Psoas muscle (tissue), 8 donors: ENCODE results near the gene AFF1. TPM values are rescaled to one million over a fixed set of nuclear protein-coding genes. Genes with fewer than 3 reads are reported as not detected.

Experiments
- ATAC-seq, 4 donors: fragments of 200-7000 bp; cut with Tn5 transposase; one replicate each; pipeline ENCODE4 v1.9.1; 2020; ENCODE audit warnings: moderate library complexity in 3 of 4, mild to moderate bottlenecking in 2 of 4
- DNase-seq, 2 donors: peaks; one replicate each; pipeline ENCODE4 v3.0.0-alpha.2; 2020
- H3K27ac ChIP-seq: fragments of 200-600 bp; one replicate; pipeline ENCODE4 v1.8.0; 2022
- H3K27me3 ChIP-seq, 3 donors: fragments of 200-600 bp in 1 of 3; one replicate each; pipeline versions ENCODE4 v1.6.1 to v1.8.0; 2013 to 2022; ENCODE audit warnings: low read length in 2 of 3, mild to moderate bottlenecking in 2 of 3, moderate library complexity in 1 of 3; ENCODE audit not compliant: insufficient read depth in 3 of 3
- H3K36me3 ChIP-seq, 2 donors: fragments of 200-600 bp in 1 of 2; one replicate each; pipeline versions ENCODE4 v1.6.1 to v1.8.0; 2013 to 2022; ENCODE audit warnings: low read depth in 1 of 2, mild to moderate bottlenecking in 1 of 2, moderate library complexity in 1 of 2; ENCODE audit not compliant: insufficient read depth in 1 of 2
- H3K4me1 ChIP-seq: fragments of 200-600 bp; one replicate; pipeline ENCODE4 v1.8.0; 2022
- H3K4me3 ChIP-seq: fragments of 200-600 bp; one replicate; pipeline ENCODE4 v1.8.0; 2022; ENCODE audit warnings: mild to moderate bottlenecking
- H3K9me3 ChIP-seq: fragments of 200-600 bp; one replicate; pipeline ENCODE4 v1.8.0; 2022
- CTCF ChIP-seq: fragments of 200-600 bp; IDR thresholded peaks from one replicate; pipeline ENCODE4 v1.8.0; 2022; ENCODE audit warnings: antibody characterized with exemption
- WGBS, 3 donors: extraction: QIAGEN DNeasy Blood & Tissue Kit; methylation state at CpG; one replicate each; pipeline versions ENCODE4 v1.1.6 to v1.1.7; 2013; 5-methylcytosine and 5-hydroxymethylcytosine counted together
- intact Hi-C, 2 donors: fragments of 100-400 bp; cut with DNase I; formaldehyde crosslinking; loops; one replicate each; pipeline versions ENCODE4 v1.11.0 to v1.14.2; 2022
- polyA plus RNA-seq, 3 donors: library from polyadenylated mRNA; stranded (reverse); fragments of 200-250 nt; gene quantifications; one replicate each; pipeline ENCODE4 v1.2.3, GENCODE V29; 2013
- total RNA-seq, 4 donors: library from RNA; stranded (reverse); fragmentation: NEBNext Ultra II Directional in 2 of 4; extraction: Animal tissue kit (Norgen Biotek cat#: 25700) in 2 of 4; gene quantifications; one replicate each; pipeline versions ENCODE4 v1.2.1 to v1.2.4, GENCODE V29; 2021 to 2023
- donor health status: healthy with polysubstance abuse.
- donor health status: DM: no; HTN: no; CAD: no; lungs with moderate emphysema.
- donor health status: Bipolar disorder and iron deficiency.
- donor health status: healthy.
- donor health status: DM: yes; HTN: yes; CAD: no.
- donor health status: DM: no; HTN: no; CAD: no.
- donor health status: DM: no; HTN: no; CAD: no.
- donor health status: DM: yes; HTN: yes; CAD: no.

AFF1 gene
- total and polyA plus RNA-seq, 7 donors = 62.7 to 171 (median 120) TPM

GRCh38 chr4:86961605-86962295 is 26.9 kb downstream of the AFF1 start:
- no peaks in the 10 kb centered on the region for H3K9me3 ChIP-seq
- intact Hi-C loops = no loop called here
- peak overlapping the region; percentile 56 for H3K27ac ChIP-seq
- no peak for TF ChIP-seq CTCF
- H3K4me3 ChIP-seq = peak overlapping the region; percentile 17
- H3K4me1 ChIP-seq = peaks cover 35% of the 10 kb centered on the region
- 22 to 40% (median 29%) methylated on average over 9 of the region's 9 CpGs for WGBS, 3 donors
- no peaks in the 10 kb centered on the region for H3K36me3 ChIP-seq
- ATAC-seq = peak; percentile 93 to 97 (median 94)
- H3K27me3 ChIP-seq = no peaks in the 10 kb centered on the region
- no peak for DNase-seq

- no peak for TF ChIP-seq CTCF
- peaks cover 49% of the 10 kb centered on the region for H3K4me1 ChIP-seq
- ATAC-seq = peak in 2 of 4 donors; percentile 34 to 54
- H3K36me3 ChIP-seq = no peaks in the 10 kb centered on the region
- intact Hi-C loops = no loop called here
- no peak for DNase-seq
- no peak overlapping the region for H3K4me3 ChIP-seq
- H3K27me3 ChIP-seq = no peaks in the 10 kb centered on the region
- WGBS, 3 donors = 92 to 99% (median 94%) methylated on average over 2 of the region's 2 CpGs
- no peak overlapping the region for H3K27ac ChIP-seq
- no peaks in the 10 kb centered on the region for H3K9me3 ChIP-seq
Observed at GRCh38 chr4:86963697-86964096, 28.9 kb downstream of the AFF1 start.

- H3K27me3 ChIP-seq = no peaks in the 10 kb centered on the region
- intact Hi-C loops = loop anchor here in 1 of 2 donors (5.0 kb wide), 1 partner anchor 37 kb away; no protein-coding TSS in a partner anchor
- ATAC-seq (no peak), DNase-seq (no peak)
- TF ChIP-seq CTCF = no peak
- no peaks in the 10 kb centered on the region for H3K36me3 ChIP-seq
- no peak overlapping the region for H3K27ac ChIP-seq
- 95 to 98% (median 98%) methylated on average over 3 of the region's 3 CpGs for WGBS, 3 donors
- H3K9me3 ChIP-seq = no peaks in the 10 kb centered on the region
- no peak overlapping the region for H3K4me3 ChIP-seq
- peaks cover 43% of the 10 kb centered on the region for H3K4me1 ChIP-seq
Observed at GRCh38 chr4:86965019-86965976, 30.5 kb downstream of the AFF1 start.

GRCh38 chr4:86967073-86967472 is 32.3 kb downstream of the AFF1 start:
- Histone ChIP-seq H3K27me3 (no peaks in the 10 kb centered on the region), H3K4me1 (peaks cover 38% of the 10 kb centered on the region), H3K27ac (no peak overlapping the region), H3K4me3 (no peak overlapping the region), H3K9me3 (no peaks in the 10 kb centered on the region), H3K36me3 (no peaks in the 10 kb centered on the region)
- no peak for ATAC-seq
- no peak for TF ChIP-seq CTCF
- no peak for DNase-seq
- 90 to 95% (median 94%) methylated on average over 2 of the region's 2 CpGs for WGBS, 3 donors
- intact Hi-C loops = loop anchor here in 1 of 2 donors (5.0 kb wide), 1 partner anchor 35 kb away; no protein-coding TSS in a partner anchor
